ENCODE data around the gene RNF126.

Gene RNF126

DNA sequence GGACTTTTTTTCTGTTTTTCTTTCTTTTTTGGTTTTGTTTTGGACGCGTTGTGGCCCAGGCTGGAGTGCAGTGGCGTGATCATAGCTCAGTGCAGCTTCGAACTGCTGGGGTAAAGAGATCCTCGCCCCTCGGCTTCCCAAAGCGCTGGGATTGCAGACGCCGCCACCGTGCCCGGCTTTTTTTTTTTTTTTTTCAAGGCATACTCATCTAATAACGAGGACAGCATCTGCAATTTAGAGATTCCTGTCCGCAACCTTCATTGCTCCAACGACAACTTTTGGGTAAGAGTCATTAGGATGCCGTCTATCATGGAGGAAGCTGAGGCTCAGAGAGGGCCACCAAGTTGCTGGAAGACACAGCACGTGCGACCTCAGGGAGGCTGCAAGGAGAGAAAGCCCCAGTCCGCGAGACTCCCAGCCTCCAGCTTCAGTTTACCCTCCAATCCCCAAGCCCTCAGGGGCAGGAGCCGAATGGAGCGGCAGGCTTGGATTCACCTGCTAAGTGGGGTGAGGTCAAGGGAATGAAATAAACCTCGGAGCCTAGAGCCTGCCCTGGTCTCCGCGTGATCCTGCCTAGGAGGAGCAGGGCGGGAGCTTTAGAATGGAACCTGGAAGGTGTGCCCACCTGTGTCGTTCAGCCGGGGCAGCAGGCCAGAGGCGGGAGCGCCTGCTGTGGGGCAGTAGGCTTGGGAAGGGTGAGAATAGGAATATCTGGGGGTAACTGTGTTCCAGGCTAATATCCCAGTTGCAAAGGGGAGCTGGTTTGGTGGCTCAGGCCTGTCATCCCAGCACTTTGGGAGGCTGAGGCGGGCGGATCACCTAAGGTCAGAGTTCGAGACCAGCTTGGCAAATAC lies 29.0 kb downstream of the RNF126 start:
- Histone ChIP-seq H2AFZ (ENCODE audit: low read length) (peak overlapping the region; percentile 95; the same call in 1 of the 2 replicates), H3K36me3 (ENCODE audit: insufficient read depth, low read length) (peaks cover 21% of the 10 kb centered on the region), H3K9ac (ENCODE audit: low read length) (peak overlapping the region; percentile 69), H3K4me1 (ENCODE audit: insufficient read depth, low read length, severe bottlenecking) (peaks cover 16% of the 10 kb centered on the region), H3F3A (ENCODE audit: insufficient read depth, low read length) (no peaks in the 10 kb centered on the region), H3K4me2 (ENCODE audit: low read length) (peak overlapping the region; percentile 77), H3K27ac (ENCODE audit: low read depth, low read length, poor library complexity, severe bottlenecking) (no peak overlapping the region), H3K9me2 (ENCODE audit: low read depth, low read length) (no peaks in the 10 kb centered on the region), H3K9me3 (ENCODE audit: low read length) (no peaks in the 10 kb centered on the region), H4K20me1 (ENCODE audit: insufficient read depth, low read length) (no peaks in the 10 kb centered on the region), H3K4me3 (ENCODE audit: low read depth, low read length, poor library complexity, severe bottlenecking) (peak overlapping the region; percentile 99), H3K79me2 (ENCODE audit: insufficient read depth, low read length) (no peaks in the 10 kb centered on the region), H3K27me3 (ENCODE audit: insufficient read depth, low read length) (no peaks in the 10 kb centered on the region)
- TF ChIP-seq, protein P1, sequence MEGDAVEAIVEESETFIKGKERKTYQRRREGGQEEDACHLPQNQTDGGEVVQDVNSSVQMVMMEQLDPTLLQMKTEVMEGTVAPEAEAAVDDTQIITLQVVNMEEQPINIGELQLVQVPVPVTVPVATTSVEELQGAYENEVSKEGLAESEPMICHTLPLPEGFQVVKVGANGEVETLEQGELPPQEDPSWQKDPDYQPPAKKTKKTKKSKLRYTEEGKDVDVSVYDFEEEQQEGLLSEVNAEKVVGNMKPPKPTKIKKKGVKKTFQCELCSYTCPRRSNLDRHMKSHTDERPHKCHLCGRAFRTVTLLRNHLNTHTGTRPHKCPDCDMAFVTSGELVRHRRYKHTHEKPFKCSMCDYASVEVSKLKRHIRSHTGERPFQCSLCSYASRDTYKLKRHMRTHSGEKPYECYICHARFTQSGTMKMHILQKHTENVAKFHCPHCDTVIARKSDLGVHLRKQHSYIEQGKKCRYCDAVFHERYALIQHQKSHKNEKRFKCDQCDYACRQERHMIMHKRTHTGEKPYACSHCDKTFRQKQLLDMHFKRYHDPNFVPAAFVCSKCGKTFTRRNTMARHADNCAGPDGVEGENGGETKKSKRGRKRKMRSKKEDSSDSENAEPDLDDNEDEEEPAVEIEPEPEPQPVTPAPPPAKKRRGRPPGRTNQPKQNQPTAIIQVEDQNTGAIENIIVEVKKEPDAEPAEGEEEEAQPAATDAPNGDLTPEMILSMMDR (IDR thresholded peaks at IDR 0.05; ENCODE audit: low read length), result no peak
- TF ChIP-seq EZH2 (IDR thresholded peaks at IDR 0.05; ENCODE audit: borderline replicate concordance, low read length), result no peak

DNA sequence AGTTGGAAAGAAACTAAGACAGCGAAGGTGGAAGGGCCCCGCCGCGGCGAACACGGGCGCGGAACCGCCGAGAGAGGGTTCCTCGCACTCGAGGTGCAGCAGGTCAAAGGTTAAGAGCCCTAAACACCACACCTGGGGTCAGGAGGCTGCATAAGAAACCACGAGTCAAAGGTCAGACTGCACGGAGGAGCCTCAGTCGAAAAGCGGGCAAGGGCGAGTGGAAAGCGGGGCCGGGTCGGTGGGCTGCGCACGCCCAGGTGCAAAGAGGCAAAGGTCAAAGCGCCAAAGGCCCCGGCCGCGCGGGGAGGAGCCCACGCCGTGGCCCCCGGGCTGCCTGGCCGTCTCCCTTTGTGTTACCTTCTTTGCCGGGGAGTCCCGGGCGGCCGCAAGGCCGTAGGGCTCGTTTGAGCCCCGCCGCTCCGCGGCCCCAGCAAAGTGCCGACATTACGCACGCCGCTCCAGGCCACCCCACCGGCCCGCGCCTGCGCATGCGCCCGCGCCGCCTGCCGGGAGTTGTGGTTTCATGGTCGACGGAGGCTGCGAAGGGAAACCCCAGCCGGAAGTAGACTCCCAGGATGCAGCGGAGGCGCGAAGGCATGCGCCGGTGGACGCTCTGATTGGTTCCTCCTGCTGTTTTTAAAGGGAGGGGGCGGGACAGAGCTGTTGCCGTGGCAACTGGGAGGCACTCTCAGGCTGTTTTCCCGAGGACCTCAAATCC lies 29.8 kb downstream of the RNF126 start, which contains the start of gene POLRMT:
Gene POLRMT (minus strand): TSS at position 470 of the 718 bp plus-strand sequence. CDS start 25 bp downstream, at position 445.
- Histone ChIP-seq H3K9me3 (ENCODE audit: low read length) (no peaks in the 10 kb centered on the region), H3K79me2 (ENCODE audit: insufficient read depth, low read length) (no peaks in the 10 kb centered on the region), H3K9ac (ENCODE audit: low read length) (peak within 1 kb of the TSS; percentile 98), H3K9me2 (ENCODE audit: low read depth, low read length) (no peaks in the 10 kb centered on the region), H3K27me3 (ENCODE audit: insufficient read depth, low read length) (no peaks in the 10 kb centered on the region), H3K4me1 (ENCODE audit: insufficient read depth, low read length, severe bottlenecking) (peaks cover 14% of the 10 kb centered on the region), H4K20me1 (ENCODE audit: insufficient read depth, low read length) (no peaks in the 10 kb centered on the region), H3K4me3 (ENCODE audit: low read depth, low read length, poor library complexity, severe bottlenecking) (peak within 1 kb of the TSS; percentile 99), H3K36me3 (ENCODE audit: insufficient read depth, low read length) (peaks cover 29% of the 10 kb centered on the region), H3K4me2 (ENCODE audit: low read length) (peak within 1 kb of the TSS; percentile 77), H2AFZ (ENCODE audit: low read length) (peak within 1 kb of the TSS; percentile 95; the same call in 1 of the 2 replicates), H3F3A (ENCODE audit: insufficient read depth, low read length) (no peaks in the 10 kb centered on the region), H3K27ac (ENCODE audit: low read depth, low read length, poor library complexity, severe bottlenecking) (peak within 1 kb of the TSS; percentile 75)
- TF ChIP-seq, protein P1 (IDR thresholded peaks at IDR 0.05; ENCODE audit: low read length), result no peak

DNA sequence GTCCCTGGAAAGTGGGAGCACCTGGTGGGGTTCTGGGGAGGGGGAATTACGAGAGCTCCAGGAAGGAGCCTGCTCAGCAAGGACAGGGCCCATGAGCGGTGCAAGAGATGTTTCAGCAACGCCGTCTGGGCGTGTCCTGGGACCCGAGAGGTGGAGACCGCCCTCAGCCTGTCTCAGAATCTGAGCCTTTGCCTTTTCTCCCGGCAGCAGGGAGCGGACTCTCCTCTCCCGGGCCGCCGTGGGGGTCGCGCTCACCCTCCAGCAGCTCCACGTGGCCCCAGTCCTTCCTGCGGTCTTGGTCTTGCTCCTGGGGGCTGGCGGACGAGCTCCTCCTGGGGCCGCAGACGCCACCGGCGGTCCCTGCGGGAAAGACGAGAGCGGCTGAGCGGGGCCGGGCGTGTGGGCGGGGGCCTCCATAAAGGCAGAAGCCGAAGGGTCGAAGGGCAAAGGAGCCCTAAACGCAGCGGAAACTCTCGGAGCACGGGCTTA lies 30.4 kb downstream of the RNF126 start:
- H2AFZ ChIP-seq (ENCODE audit: low read length), result 0 out of 2 replicates have a peak overlapping the region, but pooled peaks have one; percentile 78
- TF ChIP-seq EZH2 (IDR thresholded peaks at IDR 0.05; ENCODE audit: borderline replicate concordance, low read length), result no peak
- TF ChIP-seq, protein P1 (IDR thresholded peaks at IDR 0.05; ENCODE audit: low read length), result no peak
- no peaks in the 10 kb centered on the region for H3K27me3 ChIP-seq (ENCODE audit: insufficient read depth, low read length)
- peak overlapping the region; percentile 98 for H3K9ac ChIP-seq (ENCODE audit: low read length)
- H3K4me1 ChIP-seq (ENCODE audit: insufficient read depth, low read length, severe bottlenecking), result peaks cover 14% of the 10 kb centered on the region
- H3K9me3 ChIP-seq (ENCODE audit: low read length), result no peaks in the 10 kb centered on the region
- H3K79me2 ChIP-seq (ENCODE audit: insufficient read depth, low read length), result no peaks in the 10 kb centered on the region
- no peaks in the 10 kb centered on the region for H3K9me2 ChIP-seq (ENCODE audit: low read depth, low read length)
- H3K27ac ChIP-seq (ENCODE audit: low read depth, low read length, poor library complexity, severe bottlenecking), result peak overlapping the region; percentile 75
- H3K4me3 ChIP-seq (ENCODE audit: low read depth, low read length, poor library complexity, severe bottlenecking), result peak overlapping the region; percentile 99
- H3K36me3 ChIP-seq (ENCODE audit: insufficient read depth, low read length), result peaks cover 34% of the 10 kb centered on the region
- H4K20me1 ChIP-seq (ENCODE audit: insufficient read depth, low read length), result no peaks in the 10 kb centered on the region
- no peaks in the 10 kb centered on the region for H3F3A ChIP-seq (ENCODE audit: insufficient read depth, low read length)
- peak overlapping the region; percentile 77 for H3K4me2 ChIP-seq (ENCODE audit: low read length)
